Measurements from ENCODE around the gene RNF2. TPM values are rescaled to one million over a fixed set of nuclear protein-coding genes. Genes with fewer than 3 reads are reported as not detected.

RNF2 gene
- total and polyA plus RNA-seq, 2 of the 13 experiments (the other 11 are each of a cell fraction or from before 2014, with no cell fraction given) = 19.3 to 21.7 TPM

GRCh38 chr1:185045814-185046492, 595 bp downstream of the RNF2 start (continued):
- no peak for TF ChIP-seq E2F1 (CRISPR knock-in tag; IDR thresholded peaks at IDR 0.05)
- TF ChIP-seq ZBTB37 (CRISPR knock-in tag; IDR thresholded peaks at IDR 0.05) = no peak
- TF ChIP-seq RNF219 (CRISPR knock-in tag; IDR thresholded peaks at IDR 0.05) = no peak
- TF ChIP-seq ZSCAN9 (CRISPR knock-in tag; IDR thresholded peaks at IDR 0.05; ENCODE audit: borderline replicate concordance) = no peak
- TF ChIP-seq ZNF639 (CRISPR knock-in tag; conservative IDR thresholded peaks at IDR 0.05) = no peak
- TF ChIP-seq DDIT3 (CRISPR knock-in tag; IDR thresholded peaks at IDR 0.05) = no peak
- TF ChIP-seq IKZF5 (CRISPR knock-in tag; IDR thresholded peaks at IDR 0.05) = no peak
- no peak for TF ChIP-seq ZNF598 (CRISPR knock-in tag; IDR thresholded peaks at IDR 0.05; ENCODE audit: borderline replicate concordance)
- no peak for TF ChIP-seq ZFP91 (CRISPR knock-in tag; IDR thresholded peaks at IDR 0.05; ENCODE audit: borderline replicate concordance)
- TF ChIP-seq RELA (CRISPR knock-in tag; IDR thresholded peaks at IDR 0.05) = no peak
- no peak for TF ChIP-seq CERS6 (CRISPR knock-in tag; IDR thresholded peaks at IDR 0.05)
- TF ChIP-seq KDM6A (CRISPR knock-in tag; IDR thresholded peaks at IDR 0.05; ENCODE audit: low read depth) = no peak
- no peak for TF ChIP-seq MAFK (conservative IDR thresholded peaks at IDR 0.05 in 1 of 2, IDR thresholded peaks at IDR 0.05 in 1 of 2; ENCODE audit: low read length in 2 of 2)
- no peak for TF ChIP-seq ZFYVE20 (CRISPR knock-in tag; IDR thresholded peaks at IDR 0.05; ENCODE audit: borderline replicate concordance, low read depth)
- no peak for TF ChIP-seq ZNF382 (CRISPR knock-in tag; IDR thresholded peaks at IDR 0.05; ENCODE audit: borderline replicate concordance)
- no peak for TF ChIP-seq ZNF550 (CRISPR knock-in tag; IDR thresholded peaks at IDR 0.05; ENCODE audit: borderline replicate concordance)

Measured in HepG2 (cell line).